ENCODE data around the gene DIAPH2. TPM values are rescaled to one million over a fixed set of nuclear protein-coding genes. Genes with fewer than 3 reads are reported as not detected.
"Not testable (repeated sequence)": the region's sequence is repeated elsewhere in the genome, so short reads cannot be mapped to it uniquely, and the experiment has no call there.

DIAPH2 gene
- total and polyA plus RNA-seq, 9 donors = 8.1 to 30.9 (median 24.2) TPM

DNA sequence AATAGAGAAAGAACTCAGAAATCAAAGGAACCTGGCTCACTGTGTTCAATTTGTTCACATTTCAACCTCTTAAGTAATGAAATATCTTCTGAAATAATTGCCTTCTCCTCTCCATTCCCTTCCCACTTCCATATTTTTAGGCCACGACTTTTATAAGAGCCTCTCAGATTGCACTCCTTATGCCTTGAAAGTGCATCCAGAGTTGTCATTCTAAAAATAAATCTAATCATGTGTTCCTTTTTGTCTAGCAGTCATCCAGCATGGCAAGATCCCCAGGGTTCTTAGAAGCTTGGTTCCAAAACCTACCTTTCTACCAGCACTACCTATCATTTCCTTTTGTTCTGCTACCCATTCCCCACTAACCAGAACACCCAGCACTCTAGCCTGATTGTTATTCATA is 156.7 kb downstream of the DIAPH2 start:
- Histone ChIP-seq H3K36me3 (no peaks in the 10 kb centered on the region), H3K27me3 (no peaks in the 10 kb centered on the region), H3K4me1 (ENCODE audit: insufficient read depth) (no peaks in the 10 kb centered on the region), H3K27ac (no peak overlapping the region), H3K4me3 (no peak overlapping the region), H3K9me3 (no peaks in the 10 kb centered on the region)
- WGBS, 3 donors = 74 to 77% (median 75%) methylated on average over 1 of the region's 1 CpG
- no peak for DNase-seq
- intact Hi-C loops (cut with DNase I) = no loop called here
- TF ChIP-seq POLR2A (IDR thresholded peaks at IDR 0.05) (no peak), EP300 (IDR thresholded peaks at IDR 0.05) (no peak)
- TF ChIP-seq, protein P1, sequence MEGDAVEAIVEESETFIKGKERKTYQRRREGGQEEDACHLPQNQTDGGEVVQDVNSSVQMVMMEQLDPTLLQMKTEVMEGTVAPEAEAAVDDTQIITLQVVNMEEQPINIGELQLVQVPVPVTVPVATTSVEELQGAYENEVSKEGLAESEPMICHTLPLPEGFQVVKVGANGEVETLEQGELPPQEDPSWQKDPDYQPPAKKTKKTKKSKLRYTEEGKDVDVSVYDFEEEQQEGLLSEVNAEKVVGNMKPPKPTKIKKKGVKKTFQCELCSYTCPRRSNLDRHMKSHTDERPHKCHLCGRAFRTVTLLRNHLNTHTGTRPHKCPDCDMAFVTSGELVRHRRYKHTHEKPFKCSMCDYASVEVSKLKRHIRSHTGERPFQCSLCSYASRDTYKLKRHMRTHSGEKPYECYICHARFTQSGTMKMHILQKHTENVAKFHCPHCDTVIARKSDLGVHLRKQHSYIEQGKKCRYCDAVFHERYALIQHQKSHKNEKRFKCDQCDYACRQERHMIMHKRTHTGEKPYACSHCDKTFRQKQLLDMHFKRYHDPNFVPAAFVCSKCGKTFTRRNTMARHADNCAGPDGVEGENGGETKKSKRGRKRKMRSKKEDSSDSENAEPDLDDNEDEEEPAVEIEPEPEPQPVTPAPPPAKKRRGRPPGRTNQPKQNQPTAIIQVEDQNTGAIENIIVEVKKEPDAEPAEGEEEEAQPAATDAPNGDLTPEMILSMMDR (IDR thresholded peaks at IDR 0.05) = no peak

DNA sequence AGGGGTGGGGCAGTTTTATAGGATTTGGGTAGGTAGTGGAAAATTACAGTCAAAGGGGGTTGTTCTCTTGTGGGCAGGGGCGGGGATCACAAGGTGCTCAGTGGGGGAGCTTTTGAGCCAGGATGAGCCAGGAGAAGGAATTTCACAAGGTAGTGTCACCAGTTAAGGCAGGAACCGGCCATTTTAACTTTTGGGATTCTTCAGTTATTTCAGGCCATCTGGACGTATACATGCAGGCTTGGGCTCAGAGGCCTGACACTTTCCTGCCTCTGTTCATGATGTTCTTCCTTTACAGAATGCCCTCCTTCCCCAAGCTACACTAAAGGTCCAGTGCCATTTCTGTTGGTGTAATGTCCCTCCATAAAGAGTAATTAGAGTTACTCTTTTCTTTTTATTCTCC is 157.2 kb downstream of the DIAPH2 start:
- H3K4me3 ChIP-seq; H3K27ac ChIP-seq; H3K36me3 ChIP-seq; DNase-seq; H3K9me3 ChIP-seq; H3K4me1 ChIP-seq (ENCODE audit: insufficient read depth); H3K27me3 ChIP-seq; intact Hi-C loops (cut with DNase I): not testable (repeated sequence)
- WGBS, 3 donors = 46 to 71% (median 55%) methylated on average over 3 of the region's 3 CpGs

DNA sequence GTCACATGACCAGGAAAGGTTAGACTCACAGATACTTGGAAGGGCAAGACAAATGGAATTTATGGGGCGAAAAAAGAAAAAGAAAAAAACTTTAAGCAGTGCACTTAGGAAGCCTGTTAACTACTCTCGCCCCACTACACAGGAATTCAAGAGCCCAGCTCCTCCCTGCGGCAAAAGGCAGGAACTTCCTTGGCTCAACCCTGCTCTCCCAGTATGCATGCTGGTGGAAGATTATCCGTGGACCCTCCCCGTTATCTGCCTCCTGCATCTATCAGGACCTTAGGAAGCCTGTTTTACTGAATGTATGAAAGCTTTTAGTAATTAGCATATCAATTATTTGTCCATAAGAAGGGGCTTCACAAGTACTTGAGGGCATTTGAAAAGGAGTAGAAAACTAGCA is 158.9 kb downstream of the DIAPH2 start:
- intact Hi-C loops (cut with DNase I) = no loop called here
- no peaks in the 10 kb centered on the region for H3K27me3 ChIP-seq
- no peak for DNase-seq
- 47 to 51% (median 50%) methylated on average over 5 of the region's 5 CpGs for WGBS, 3 donors
- H3K27ac ChIP-seq = no peak overlapping the region
- no peak overlapping the region for H3K4me3 ChIP-seq
- no peaks in the 10 kb centered on the region for H3K9me3 ChIP-seq
- no peaks in the 10 kb centered on the region for H3K4me1 ChIP-seq (ENCODE audit: insufficient read depth)
- H3K36me3 ChIP-seq = no peaks in the 10 kb centered on the region
- TF ChIP-seq POLR2A (IDR thresholded peaks at IDR 0.05) = no peak

DNA sequence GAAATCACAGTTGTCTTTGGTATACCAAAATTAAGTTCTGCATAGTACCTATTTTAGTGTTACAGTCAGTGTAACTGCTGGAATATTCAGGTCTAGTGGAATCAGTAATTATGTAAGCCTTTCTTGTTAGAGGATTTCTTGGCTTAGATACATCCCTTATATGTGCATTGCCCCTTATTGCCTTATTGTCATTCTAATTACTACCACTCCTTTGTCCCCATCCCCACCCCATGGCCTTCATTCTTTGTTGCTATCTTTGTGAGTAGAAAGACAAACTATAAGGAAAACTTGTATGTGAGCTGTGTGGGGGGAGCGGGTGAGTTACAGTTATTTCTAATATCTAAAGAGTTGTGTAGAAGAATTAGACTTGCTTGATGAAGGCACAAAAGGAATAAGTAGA is 162.2 kb downstream of the DIAPH2 start:
- TF ChIP-seq, protein P1 (IDR thresholded peaks at IDR 0.05) = no peak
- TF ChIP-seq EP300 (IDR thresholded peaks at IDR 0.05) (no peak), POLR2A (IDR thresholded peaks at IDR 0.05) (no peak)
- no peaks in the 10 kb centered on the region for H3K9me3 ChIP-seq
- intact Hi-C loops (cut with DNase I) = no loop called here
- DNase-seq = no peak
- H3K27ac ChIP-seq = no peak overlapping the region
- WGBS, 3 donors = 75 to 89% (median 84%) methylated on average over 1 of the region's 1 CpG
- H3K4me1 ChIP-seq (ENCODE audit: insufficient read depth) = no peaks in the 10 kb centered on the region
- H3K4me3 ChIP-seq = no peak overlapping the region
- H3K36me3 ChIP-seq = no peaks in the 10 kb centered on the region
- no peaks in the 10 kb centered on the region for H3K27me3 ChIP-seq

DNA sequence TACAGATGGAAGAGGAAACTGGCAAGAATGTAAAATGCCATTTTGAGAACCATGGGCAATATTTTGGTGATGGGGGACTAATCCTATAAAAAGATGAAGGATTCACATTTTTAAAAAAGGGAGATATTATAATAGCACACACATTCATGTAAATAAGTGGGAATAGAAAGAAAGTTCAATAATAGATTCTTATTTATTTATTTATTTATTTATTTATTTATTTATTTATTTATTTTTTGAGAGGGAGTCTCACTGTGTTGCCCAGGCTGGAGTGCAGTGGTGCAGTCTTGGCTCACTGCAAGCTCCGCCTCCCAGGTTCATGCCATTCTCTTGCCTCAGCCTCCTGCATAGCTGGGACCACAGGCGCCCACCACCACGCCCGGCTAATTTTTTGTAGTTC is 174.8 kb downstream of the DIAPH2 start:
- WGBS, 3 donors = 96 to 97% (median 96%) methylated on average over 4 of the region's 4 CpGs
- H3K4me1 ChIP-seq (ENCODE audit: insufficient read depth); H3K9me3 ChIP-seq; H3K36me3 ChIP-seq; DNase-seq; intact Hi-C loops (cut with DNase I); H3K4me3 ChIP-seq; H3K27me3 ChIP-seq; H3K27ac ChIP-seq: not testable (repeated sequence)

DNA sequence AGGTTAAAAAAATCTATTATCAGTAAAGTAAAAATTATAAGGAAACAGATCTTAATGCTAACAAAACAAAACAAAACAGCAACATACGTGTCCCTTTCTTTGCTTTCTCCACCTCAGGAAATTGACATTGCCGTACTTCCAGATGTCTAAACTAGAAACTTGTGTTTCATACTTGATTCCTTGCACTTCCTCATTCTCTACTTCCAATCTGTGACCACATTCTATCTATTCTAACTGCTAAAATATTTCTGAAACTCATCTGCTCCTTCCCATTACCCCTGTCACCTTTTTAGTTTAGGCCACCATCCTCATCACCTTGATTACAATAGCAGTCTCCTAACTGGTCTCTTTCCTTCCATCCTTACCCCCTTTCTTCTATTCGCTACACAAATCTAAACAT is 176.6 kb downstream of the DIAPH2 start:
- intact Hi-C loops (cut with DNase I) = no loop called here
- TF ChIP-seq EP300 (IDR thresholded peaks at IDR 0.05) (no peak), POLR2A (IDR thresholded peaks at IDR 0.05) (no peak)
- TF ChIP-seq, protein P1 (IDR thresholded peaks at IDR 0.05) = no peak
- 74 to 81% (median 79%) methylated on average over 3 of the region's 3 CpGs for WGBS, 3 donors

More for the DNA sequence above, 176.6 kb downstream of the DIAPH2 start:
- Histone ChIP-seq H3K27ac (no peak overlapping the region), H3K9me3 (no peaks in the 10 kb centered on the region), H3K4me3 (no peak overlapping the region), H3K36me3 (no peaks in the 10 kb centered on the region), H3K27me3 (no peaks in the 10 kb centered on the region), H3K4me1 (ENCODE audit: insufficient read depth) (peaks cover 1% of the 10 kb centered on the region)
- no peak for DNase-seq
